ENCODE results near the gene DCDC2C. TPM values are rescaled to one million over a fixed set of nuclear protein-coding genes. Genes with fewer than 3 reads are reported as not detected.

Gene DCDC2C
- total RNA-seq, 1 donor from 2014 or later = not detected

DNA sequence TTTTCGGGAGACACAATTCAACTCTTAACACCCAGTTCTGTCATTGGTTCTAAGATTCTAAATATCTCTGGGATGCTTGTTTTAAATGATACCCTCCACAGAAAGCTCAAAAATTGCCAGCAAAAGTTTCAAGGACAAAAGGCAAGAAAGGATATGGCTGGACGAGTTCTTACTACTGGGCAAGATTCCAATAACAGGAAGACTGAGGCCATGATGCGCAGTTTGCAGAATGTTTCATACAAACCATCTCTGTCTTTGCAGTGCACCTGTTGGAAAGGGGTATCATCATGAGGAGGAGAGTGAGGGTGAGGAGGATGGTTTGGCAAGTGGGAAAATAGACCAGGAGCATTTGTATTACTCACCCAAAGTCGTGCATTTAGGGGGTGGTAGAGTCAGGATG is 172.8 kb downstream of the DCDC2C start:
- TF ChIP-seq, protein P1, sequence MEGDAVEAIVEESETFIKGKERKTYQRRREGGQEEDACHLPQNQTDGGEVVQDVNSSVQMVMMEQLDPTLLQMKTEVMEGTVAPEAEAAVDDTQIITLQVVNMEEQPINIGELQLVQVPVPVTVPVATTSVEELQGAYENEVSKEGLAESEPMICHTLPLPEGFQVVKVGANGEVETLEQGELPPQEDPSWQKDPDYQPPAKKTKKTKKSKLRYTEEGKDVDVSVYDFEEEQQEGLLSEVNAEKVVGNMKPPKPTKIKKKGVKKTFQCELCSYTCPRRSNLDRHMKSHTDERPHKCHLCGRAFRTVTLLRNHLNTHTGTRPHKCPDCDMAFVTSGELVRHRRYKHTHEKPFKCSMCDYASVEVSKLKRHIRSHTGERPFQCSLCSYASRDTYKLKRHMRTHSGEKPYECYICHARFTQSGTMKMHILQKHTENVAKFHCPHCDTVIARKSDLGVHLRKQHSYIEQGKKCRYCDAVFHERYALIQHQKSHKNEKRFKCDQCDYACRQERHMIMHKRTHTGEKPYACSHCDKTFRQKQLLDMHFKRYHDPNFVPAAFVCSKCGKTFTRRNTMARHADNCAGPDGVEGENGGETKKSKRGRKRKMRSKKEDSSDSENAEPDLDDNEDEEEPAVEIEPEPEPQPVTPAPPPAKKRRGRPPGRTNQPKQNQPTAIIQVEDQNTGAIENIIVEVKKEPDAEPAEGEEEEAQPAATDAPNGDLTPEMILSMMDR (IDR thresholded peaks at IDR 0.05) = no peak
- no peaks in the 10 kb centered on the region for H3K27me3 ChIP-seq (ENCODE audit: low read depth)
- H3K4me3 ChIP-seq = no peak overlapping the region
- no peaks in the 10 kb centered on the region for H3K36me3 ChIP-seq
- no peaks in the 10 kb centered on the region for H3K4me1 ChIP-seq
- no peaks in the 10 kb centered on the region for H3K9me3 ChIP-seq
- intact Hi-C loops (cut with DNase I) = no loop called here
- no peak overlapping the region for H3K27ac ChIP-seq
- ATAC-seq (no peak), DNase-seq (no peak)

DNA sequence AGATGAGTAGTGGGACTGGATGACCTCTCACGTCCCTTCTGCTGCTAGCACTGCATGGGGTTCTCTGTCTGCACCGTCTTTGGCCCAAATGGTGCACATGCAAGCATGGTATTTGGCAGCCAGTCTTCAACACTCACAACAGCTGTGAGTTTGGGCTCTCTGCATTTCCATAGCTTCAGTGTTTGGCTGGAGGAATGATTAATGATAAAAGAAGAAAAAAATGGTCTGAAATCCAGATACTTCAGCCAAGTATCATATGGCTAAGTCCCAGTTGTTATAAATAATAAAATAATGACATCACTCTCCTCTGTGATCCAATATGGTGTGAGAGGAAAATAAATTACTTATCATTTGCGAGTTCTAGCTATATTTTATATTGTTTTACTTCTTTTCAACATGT is 173.3 kb downstream of the DCDC2C start:
- no peak for DNase-seq
- Histone ChIP-seq H3K4me1 (no peaks in the 10 kb centered on the region), H3K9me3 (no peaks in the 10 kb centered on the region), H3K27ac (no peak overlapping the region), H3K36me3 (no peaks in the 10 kb centered on the region), H3K27me3 (ENCODE audit: low read depth) (no peaks in the 10 kb centered on the region), H3K4me3 (no peak overlapping the region)
- TF ChIP-seq, protein P1 (IDR thresholded peaks at IDR 0.05) = no peak
- no peak for ATAC-seq
- intact Hi-C loops (cut with DNase I) = no loop called here

DNA sequence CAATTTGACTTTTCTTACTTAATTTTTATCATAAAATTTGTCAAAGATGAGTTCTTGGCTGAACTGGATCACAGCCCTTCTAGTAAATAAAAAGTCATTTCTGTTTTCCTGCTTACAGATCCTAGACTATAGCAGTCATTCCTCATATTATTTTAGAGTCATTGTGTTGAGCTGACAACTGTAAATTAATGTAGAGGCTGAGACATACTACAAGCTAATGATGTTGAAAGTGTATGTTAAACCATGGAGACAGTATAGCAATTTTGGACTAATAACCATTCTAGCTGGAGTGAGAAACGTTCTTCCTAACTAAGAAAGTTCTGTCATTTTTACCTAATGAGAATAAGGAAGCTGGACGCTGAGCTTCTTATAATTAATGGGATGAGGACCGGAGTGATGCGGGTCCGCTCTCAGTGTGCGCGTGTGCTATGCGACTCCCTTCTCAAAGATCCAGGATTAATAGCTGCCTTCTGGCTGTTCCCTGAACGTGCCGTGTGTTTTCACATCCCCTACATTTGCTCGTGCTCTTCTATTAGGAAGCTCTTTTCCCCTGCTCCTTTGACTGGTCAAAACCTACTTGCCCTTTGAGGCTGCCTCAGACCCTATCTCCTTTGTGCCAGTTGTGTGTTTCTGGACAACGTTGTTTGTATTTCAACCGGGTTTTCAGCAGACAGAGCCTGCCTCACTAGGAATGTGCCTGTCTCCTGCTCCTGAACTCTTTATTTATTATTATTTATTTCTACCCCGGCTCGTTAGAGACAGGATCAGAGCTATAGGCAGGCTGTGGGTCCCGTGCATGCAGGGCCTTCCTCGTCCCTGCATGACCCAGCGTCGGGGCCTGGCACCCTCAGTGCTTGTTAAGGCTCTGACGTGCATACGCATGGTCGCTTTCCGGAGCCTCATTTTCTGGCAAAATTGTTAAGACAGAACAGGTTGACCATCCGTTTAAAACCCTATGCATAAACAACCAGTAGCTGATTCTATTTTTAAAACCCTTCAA is 182.6 kb downstream of the DCDC2C start:
- DNase-seq (no peak), ATAC-seq (no peak)
- no peak overlapping the region for H3K27ac ChIP-seq
- H3K9me3 ChIP-seq = no peaks in the 10 kb centered on the region
- intact Hi-C loops (cut with DNase I) = no loop called here
- H3K27me3 ChIP-seq (ENCODE audit: low read depth) = no peaks in the 10 kb centered on the region
- H3K4me3 ChIP-seq = no peak overlapping the region
- no peaks in the 10 kb centered on the region for H3K4me1 ChIP-seq
- TF ChIP-seq, protein P1 (IDR thresholded peaks at IDR 0.05) = no peak
- H3K36me3 ChIP-seq = no peaks in the 10 kb centered on the region

DNA sequence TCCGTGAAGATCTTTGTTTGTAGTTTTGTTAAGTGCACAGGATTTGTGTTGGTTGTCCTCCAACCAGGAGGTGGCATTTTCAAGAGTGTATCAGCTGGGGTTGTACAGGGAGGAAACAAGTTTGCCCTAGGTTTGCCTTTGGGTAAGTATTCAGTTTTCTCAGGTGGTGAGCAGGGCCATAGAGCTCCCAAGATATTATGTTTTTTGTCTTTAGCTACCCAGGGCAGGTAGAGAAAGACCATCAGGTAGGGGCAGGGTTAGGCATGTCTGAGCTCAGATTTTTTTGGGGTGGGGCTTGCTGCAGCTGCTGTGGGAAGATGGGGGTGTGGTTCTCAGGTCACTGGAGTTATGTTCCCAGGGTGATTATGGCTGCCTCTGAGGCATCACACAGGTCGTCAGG is 191.6 kb downstream of the DCDC2C start:
- intact Hi-C loops (cut with DNase I) = no loop called here

More for the DNA sequence above, 191.6 kb downstream of the DCDC2C start:
- no peak for DNase-seq
- TF ChIP-seq, protein P1 (IDR thresholded peaks at IDR 0.05) = no peak
- ATAC-seq = no peak
- no peaks in the 10 kb centered on the region for H3K36me3 ChIP-seq
- H3K27me3 ChIP-seq (ENCODE audit: low read depth) = no peaks in the 10 kb centered on the region
- H3K4me1 ChIP-seq = no peaks in the 10 kb centered on the region
- no peak overlapping the region for H3K27ac ChIP-seq
- no peak overlapping the region for H3K4me3 ChIP-seq
- no peaks in the 10 kb centered on the region for H3K9me3 ChIP-seq

Other genes with a start within 250 kb of the DCDC2C start
- gene ADI1, start 184.0 kb upstream of the DCDC2C start, total RNA-seq = 60.2 TPM
- gene RNASEH1, start 145.2 kb upstream of the DCDC2C start, total RNA-seq = 17.3 TPM
- gene RPS7, start 128.3 kb upstream of the DCDC2C start, total RNA-seq = 814 TPM
- gene COLEC11, start 108.5 kb upstream of the DCDC2C start, total RNA-seq = 0.30 TPM
- gene ALLC, start 45.4 kb upstream of the DCDC2C start, total RNA-seq = not detected

Measured in lower lobe of right lung (tissue), 2 donors.